PC-3 (cell line): Measurements from ENCODE around the gene MCEMP1.

Experiments used
- CTCF ChIP-seq: fragments of 300-600 bp; sonication (generic); conservative IDR thresholded peaks from 2 replicates; pipeline ENCODE4 v1.5.1; 2017; ENCODE audit warnings: antibody characterized with exemption, low read depth, mild to moderate bottlenecking, low read length
- EZH2 ChIP-seq: fragments of 300-600 bp; sonication (generic); IDR thresholded peaks from one replicate; pipeline ENCODE4 v1.6.1; 2017; ENCODE audit warnings: antibody characterized with exemption, mild to moderate bottlenecking, low read length; ENCODE audit not compliant: unreplicated experiment
- EZH2phosphoT487 ChIP-seq: fragments of 300-600 bp; sonication (generic); IDR thresholded peaks from 2 replicates; pipeline ENCODE4 v1.6.1; 2018; ENCODE audit warnings: mild to moderate bottlenecking, antibody characterized with exemption, low read length, borderline replicate concordance

DNA sequence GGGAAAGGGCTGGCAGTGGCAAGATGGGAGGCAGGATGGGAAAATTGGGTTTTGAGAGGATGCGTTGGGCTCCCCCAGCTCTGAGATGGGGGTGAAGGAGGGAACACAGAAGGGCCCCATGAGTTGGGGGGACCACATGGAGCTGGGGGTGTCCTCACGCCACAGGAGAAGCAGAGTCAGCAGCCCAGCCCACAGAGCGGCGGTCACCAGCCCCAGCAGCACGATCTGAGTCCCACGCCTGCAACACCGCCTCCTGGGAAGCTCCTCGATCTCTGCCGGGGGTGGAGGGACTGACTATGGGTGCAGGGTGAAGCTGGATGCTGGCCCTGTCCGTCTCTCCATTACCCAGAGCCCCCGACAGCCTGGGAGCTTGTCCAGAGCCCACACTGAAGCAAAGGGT is 21.7 kb downstream of the MCEMP1 start:
- no peak for TF ChIP-seq CTCF
- TF ChIP-seq EZH2phosphoT487 = no peak
- no peak for TF ChIP-seq EZH2
